Measurements from ENCODE around the gene PIP4K2C.

PIP4K2C gene

DNA sequence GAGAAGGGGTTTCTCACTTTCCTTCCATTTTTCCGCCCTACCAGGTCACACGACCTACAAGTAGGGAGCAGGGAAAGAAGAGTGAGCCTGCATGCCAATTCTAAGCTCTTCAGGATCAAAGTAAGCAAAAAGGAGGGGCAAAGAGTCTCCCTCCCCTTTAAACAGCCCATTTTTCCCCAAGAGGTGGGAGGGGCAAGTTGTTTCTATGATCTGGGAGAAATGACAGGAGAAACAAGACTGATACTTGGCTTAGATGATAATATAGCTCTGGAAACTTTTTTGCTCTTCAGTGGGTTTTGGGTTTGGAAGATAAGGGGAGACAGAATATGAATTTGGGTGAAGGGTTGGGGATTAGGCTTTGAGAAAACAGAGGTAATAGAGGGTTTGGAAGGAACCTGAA is 15.4 kb downstream of the PIP4K2C start:
- TF ChIP-seq TAF1 (IDR thresholded peaks at IDR 0.05; ENCODE audit: borderline replicate concordance, low read depth, low read length) (no peak), POLR2AphosphoS5 (IDR thresholded peaks at IDR 0.05; ENCODE audit: low read depth, low read length) (no peak), POLR2A (IDR thresholded peaks at IDR 0.05; ENCODE audit: low read depth, low read length) (no peak)
- DNase-seq (ENCODE audit: insufficient read length) (no peak), FAIRE-seq (no peak)

DNA sequence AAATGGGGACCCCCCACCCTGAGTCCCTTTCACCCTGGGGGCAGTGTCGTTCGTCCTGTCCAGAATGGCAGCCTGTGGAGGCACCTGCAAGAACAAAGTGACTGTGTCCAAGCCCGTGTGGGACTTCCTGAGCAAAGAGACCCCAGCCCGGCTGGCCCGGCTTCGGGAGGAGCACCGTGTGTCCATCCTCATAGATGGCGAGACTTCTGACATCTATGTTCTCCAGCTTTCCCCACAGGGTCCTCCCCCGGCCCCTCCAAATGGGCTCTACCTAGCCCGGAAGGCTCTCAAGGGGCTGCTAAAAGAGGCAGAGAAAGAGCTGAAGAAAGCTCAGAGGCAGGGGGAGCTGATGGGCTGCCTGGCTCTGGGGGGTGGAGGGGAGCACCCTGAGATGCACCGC is 15.8 kb downstream of the PIP4K2C start:
- FAIRE-seq: no peak

DNA sequence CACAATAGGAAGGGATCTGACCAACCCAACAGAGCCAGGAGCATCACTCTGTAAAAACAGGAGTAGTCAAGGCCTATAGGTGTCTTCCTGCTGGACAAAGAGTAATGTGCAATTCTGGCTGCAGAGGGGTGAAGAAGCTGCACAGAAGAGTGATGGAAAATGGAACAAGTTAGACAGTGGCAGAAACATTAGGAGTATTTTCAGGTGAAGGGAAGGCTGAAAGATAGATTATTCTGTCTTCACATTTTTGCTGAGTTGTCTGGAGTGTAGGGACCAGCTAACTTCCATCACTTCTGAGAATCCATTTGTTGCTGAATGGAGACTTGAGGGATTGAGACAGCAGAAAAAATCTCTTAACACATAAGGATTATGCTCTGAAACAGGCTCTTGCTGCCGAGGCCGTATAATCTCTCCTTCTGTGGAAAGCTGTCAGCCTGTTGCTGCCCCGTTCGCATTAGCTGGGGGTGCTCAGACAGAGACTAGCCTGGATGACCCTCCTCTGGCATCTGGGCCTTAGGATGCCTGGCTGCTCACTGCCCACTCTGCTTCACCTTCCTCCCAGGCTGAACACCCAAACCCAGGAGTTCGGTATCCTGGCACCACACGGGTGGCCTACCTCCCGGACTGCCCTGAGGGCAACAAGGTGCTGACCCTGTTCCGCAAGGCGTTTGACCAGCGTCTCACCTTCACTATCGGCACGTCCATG is 17.1 kb downstream of the PIP4K2C start:
- DNase-seq (ENCODE audit: insufficient read length) (no peak), FAIRE-seq (no peak)
- no peak for TF ChIP-seq POLR2AphosphoS5 (IDR thresholded peaks at IDR 0.05; ENCODE audit: low read depth, low read length)
- no peak for TF ChIP-seq POLR2A (IDR thresholded peaks at IDR 0.05; ENCODE audit: low read depth, low read length)
- no peak for TF ChIP-seq TAF1 (IDR thresholded peaks at IDR 0.05; ENCODE audit: borderline replicate concordance, low read depth, low read length)

More for the DNA sequence above, 15.8 kb downstream of the PIP4K2C start:
- DNase-seq (ENCODE audit: insufficient read length): no peak
- TF ChIP-seq POLR2AphosphoS5 (IDR thresholded peaks at IDR 0.05; ENCODE audit: low read depth, low read length): no peak
- TF ChIP-seq POLR2A (IDR thresholded peaks at IDR 0.05; ENCODE audit: low read depth, low read length): no peak
- TF ChIP-seq TAF1 (IDR thresholded peaks at IDR 0.05; ENCODE audit: borderline replicate concordance, low read depth, low read length): no peak

DNA sequence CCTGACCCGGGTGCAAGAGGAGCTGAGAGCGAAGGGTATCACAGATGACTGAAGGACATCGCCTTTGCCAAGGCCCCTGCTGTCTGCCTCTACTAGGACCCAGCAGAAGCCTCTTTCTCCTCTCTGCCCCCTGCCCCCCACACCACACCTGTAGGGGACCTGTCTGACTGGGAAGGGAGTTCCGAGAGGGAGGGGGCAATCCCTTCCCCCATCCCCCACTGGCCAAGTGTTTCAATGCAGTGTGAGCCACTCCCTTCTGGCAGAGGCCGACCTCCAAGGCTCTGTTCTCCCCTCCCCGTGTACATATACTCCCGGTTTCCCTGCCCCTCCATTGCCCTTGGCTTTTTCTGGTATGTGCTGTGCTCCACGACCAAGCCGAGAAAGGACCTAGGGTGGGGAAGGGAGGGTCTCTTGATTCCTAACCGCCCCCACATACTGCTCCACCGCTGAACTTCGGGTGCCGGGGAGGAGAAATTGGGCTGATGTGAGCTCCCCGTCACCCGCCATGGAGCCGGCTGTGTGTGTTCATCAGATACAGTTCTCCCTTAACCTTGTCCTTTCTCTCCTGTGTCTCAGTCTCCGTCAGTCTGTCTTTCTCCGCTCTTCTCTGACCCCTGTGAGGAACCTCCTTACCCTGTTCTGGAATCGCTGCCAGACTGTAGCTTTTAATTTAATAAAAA is 18.2 kb downstream of the PIP4K2C start:
- no peak for TF ChIP-seq TAF1 (IDR thresholded peaks at IDR 0.05; ENCODE audit: borderline replicate concordance, low read depth, low read length)
- no peak for TF ChIP-seq POLR2AphosphoS5 (IDR thresholded peaks at IDR 0.05; ENCODE audit: low read depth, low read length)
- no peak for TF ChIP-seq POLR2A (IDR thresholded peaks at IDR 0.05; ENCODE audit: low read depth, low read length)
- no peak for FAIRE-seq
- DNase-seq (ENCODE audit: insufficient read length): no peak

DNA sequence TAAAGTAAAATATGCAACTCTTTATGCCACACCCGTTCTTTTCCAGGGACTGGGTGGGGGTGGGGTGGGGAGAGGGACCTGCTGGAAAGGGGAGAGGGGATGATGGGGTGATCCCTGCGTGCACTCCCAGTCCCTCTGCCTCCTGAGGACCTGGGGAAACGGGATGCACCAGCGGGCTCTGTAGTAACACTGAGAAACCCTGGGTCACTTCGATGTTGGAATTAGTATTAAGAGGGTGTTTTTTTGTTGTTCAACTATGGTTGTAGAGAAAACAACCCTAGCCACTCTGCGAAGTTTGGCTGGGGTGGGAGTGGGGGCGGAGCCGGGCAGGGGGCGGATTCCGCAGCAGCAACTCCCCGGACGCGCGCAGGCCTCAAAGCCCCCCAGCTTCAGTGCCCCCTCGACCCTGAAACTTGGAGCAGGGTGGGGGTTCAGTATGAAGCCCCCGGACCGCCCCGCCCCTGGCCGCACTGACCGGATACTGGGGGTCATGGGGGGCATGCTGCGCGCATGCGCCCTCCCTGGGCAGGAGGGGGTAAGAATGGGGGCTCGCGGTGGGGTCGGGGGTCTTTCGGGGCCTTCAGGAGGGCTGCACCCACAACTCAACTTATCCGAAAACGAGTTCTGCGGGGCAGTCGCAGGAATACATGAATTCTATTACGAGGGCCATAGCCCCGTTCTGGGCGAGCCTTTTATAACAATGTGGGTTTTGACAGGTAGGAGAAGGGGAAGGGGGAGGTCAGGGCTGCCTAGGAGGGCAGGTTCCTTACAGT is 19.0 kb downstream of the PIP4K2C start:
- no peak for TF ChIP-seq POLR2A (IDR thresholded peaks at IDR 0.05; ENCODE audit: low read depth, low read length)
- no peak for FAIRE-seq
- no peak for DNase-seq (ENCODE audit: insufficient read length)

DNA sequence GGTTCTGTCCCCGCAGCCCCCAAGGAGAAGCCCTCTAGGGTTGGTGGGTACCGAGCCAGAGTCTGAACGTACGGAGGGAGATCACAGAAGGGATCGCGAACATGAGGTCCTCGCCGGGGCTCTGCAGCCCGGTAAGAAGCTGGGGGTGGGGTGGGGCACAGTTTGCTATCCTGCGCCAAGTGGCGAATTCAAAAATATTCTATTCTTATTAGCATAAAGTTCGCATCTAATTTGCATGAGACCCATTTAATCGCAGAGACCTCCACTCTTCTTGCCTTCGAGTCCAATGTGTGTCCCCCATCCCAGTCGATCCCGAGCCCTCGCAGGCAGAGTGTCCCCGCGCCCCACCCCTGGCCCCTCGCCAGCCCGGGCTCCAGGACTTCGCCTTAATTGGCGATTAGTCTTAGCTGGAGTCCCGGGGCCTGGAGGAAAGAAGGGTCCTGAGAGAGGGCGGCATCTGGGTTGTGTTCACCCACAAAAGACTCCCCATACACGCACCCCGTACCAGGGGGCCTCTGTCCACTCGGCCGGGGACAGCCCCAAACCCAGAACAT is 19.6 kb downstream of the PIP4K2C start:
- TF ChIP-seq POLR2AphosphoS5 (IDR thresholded peaks at IDR 0.05; ENCODE audit: low read depth, low read length) (no peak), POLR2A (IDR thresholded peaks at IDR 0.05; ENCODE audit: low read depth, low read length) (no peak), TAF1 (IDR thresholded peaks at IDR 0.05; ENCODE audit: borderline replicate concordance, low read depth, low read length) (no peak)
- DNase-seq (ENCODE audit: insufficient read length): no peak
- FAIRE-seq: peak; percentile 64

DNA sequence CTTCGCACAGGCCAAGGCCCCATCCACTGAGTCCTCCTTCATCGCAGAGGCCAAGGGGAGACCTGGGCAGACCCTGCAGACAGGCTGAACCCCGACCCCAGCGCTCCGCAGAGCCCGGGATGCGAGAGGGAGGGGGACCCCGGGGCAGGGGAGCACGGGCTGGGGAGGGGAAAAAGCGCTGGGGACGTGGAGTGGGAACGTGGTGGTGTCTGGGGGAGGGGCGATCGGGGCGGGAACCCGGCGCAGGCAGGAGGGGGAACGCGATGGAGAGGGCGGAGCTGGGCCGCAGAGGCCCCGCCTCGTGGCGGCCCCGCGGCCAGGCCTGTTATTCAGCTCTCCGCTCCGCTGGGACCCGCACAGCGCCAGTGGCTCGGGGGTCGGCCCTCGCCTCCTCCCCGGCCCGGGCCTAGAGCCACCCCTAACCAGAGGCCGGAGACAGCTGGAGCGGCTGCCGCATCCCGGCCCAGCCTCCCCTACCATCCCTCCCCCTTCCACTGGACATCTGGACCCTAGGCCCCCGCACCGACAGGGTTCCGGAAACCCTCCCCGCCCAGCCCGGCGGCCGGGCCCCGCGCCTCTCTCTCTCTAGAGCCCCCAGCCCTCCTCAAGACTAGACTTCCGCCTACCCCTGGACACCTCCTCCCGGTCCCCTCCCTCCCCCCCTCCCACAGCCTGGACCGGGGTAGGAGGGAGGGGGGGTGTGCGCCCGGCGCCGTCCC is 20.3 kb downstream of the PIP4K2C start, which contains the start of gene ARHGEF25:
ARHGEF25 (plus strand) TSS at position 328 of the 719 bp plus-strand sequence. CDS start 460 bp downstream, outside the sequence.
- peak; percentile 79 for DNase-seq (ENCODE audit: insufficient read length)
- peak; percentile 54; the same call in 1 of the 2 replicates for TF ChIP-seq POLR2A (IDR thresholded peaks at IDR 0.05; ENCODE audit: low read depth, low read length)
- TF ChIP-seq POLR2AphosphoS5 (IDR thresholded peaks at IDR 0.05; ENCODE audit: low read depth, low read length): no peak
- peak; percentile 79 for FAIRE-seq

DNA sequence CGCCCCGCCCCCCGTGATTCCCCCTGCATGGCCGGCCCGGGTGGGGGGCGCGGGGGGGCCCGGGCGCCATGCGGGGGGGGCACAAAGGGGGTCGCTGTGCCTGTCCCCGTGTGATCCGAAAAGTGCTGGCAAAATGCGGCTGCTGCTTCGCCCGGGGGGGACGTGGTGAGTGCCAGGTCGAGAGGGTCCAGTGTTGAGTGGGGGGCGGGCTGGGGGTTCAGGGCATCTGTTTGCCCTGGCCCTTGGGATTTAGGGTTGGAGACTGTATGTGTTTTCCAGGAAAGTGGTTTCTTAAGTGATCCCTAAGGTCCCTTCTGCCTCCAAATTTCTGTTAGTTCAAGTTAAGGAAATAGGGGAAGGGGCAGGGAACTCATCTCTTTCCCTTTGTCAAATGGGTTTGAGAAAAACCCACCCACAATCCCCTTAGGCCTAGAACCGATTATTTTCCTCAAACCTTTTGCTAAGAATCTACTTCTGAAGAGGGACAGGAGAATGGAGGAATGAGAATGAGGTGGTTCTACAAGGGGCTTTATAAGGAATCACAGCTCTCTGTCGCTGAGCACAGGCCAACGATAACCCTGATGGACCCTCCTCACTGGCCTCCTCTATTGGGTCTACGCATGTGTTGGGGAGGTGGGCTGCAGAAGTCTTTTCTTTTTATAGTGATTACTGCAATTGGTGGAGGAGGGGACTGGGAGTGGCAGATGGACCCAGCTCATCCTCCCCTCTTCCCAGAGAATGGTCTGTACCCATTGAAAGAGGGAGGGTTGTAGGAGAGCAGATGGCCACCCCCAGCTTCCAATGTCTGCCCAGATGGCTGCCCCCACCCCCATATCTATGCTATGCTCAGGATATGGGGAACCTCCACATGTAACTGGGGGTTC is 21.1 kb downstream of the PIP4K2C start:
- TF ChIP-seq POLR2A (IDR thresholded peaks at IDR 0.05; ENCODE audit: low read depth, low read length) (no peak), POLR2AphosphoS5 (IDR thresholded peaks at IDR 0.05; ENCODE audit: low read depth, low read length) (no peak), TAF1 (IDR thresholded peaks at IDR 0.05; ENCODE audit: borderline replicate concordance, low read depth, low read length) (no peak)
- DNase-seq (ENCODE audit: insufficient read length) (no peak), FAIRE-seq (no peak)

DNA sequence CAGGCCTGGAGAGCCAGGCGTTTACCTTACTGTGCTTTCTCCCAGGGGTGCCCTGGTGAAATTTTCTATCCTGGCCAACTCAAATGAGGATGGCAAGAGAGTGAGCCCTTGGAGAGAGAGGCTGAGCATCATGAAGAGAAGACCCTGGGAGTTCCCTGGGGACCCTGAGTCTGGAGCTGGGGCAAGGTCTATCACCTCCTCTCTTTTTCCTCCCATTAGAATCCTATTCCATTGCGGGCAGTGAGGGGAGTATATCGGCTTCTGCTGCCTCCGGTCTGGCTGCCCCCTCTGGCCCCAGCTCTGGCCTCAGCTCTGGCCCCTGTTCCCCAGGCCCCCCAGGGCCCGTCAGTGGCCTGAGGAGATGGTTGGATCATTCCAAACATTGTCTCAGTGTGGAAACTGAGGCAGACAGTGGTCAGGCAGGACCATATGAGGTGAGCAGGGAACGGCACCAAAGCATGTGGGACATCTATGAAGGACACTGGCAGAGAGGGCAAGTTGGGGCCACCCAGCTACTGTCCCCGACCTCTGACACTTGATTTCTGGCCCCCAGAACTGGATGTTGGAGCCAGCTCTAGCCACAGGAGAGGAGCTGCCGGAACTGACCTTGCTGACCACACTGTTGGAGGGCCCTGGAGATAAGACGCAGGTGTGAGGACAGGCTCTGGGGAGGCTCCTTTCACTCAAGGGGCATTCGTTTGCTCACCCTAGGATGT is 21.9 kb downstream of the PIP4K2C start:
- DNase-seq (ENCODE audit: insufficient read length): no peak
- FAIRE-seq: no peak
- TF ChIP-seq POLR2AphosphoS5 (IDR thresholded peaks at IDR 0.05; ENCODE audit: low read depth, low read length) (no peak), TAF1 (IDR thresholded peaks at IDR 0.05; ENCODE audit: borderline replicate concordance, low read depth, low read length) (no peak), POLR2A (IDR thresholded peaks at IDR 0.05; ENCODE audit: low read depth, low read length) (no peak)

Data from GM12892 (cell line).